Measurements from ENCODE around the gene RIPOR1.
"Not testable (repeated sequence)": the region's sequence is repeated elsewhere in the genome, so short reads cannot be mapped to it uniquely, and the experiment has no call there.

Gene RIPOR1

DNA sequence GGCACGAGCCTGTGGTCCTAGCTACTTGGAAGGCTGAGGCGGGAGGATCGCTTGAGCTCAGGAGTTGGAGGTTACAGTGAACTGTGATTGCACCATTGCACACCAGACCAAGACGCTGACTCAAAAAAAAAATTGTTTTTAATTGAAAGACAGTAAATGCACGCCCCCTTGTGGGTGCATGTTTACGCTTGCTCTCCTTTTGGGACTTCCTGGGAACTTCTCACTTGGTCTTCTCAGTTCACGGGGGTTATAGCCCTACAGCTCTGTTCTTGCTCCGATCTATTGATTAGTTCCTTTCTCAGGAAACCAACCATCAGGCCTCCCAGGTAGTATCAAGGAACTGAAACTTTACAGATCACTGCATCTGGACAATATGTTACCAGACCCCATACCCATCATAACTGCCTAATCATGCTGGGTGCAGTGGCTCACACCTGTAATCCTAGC is 14.2 kb upstream of the RIPOR1 start:
- DNase-seq (ENCODE audit: low read depth in 2 of 2, low spot score in 1 of 2): peak; percentile 69 to 71

DNA sequence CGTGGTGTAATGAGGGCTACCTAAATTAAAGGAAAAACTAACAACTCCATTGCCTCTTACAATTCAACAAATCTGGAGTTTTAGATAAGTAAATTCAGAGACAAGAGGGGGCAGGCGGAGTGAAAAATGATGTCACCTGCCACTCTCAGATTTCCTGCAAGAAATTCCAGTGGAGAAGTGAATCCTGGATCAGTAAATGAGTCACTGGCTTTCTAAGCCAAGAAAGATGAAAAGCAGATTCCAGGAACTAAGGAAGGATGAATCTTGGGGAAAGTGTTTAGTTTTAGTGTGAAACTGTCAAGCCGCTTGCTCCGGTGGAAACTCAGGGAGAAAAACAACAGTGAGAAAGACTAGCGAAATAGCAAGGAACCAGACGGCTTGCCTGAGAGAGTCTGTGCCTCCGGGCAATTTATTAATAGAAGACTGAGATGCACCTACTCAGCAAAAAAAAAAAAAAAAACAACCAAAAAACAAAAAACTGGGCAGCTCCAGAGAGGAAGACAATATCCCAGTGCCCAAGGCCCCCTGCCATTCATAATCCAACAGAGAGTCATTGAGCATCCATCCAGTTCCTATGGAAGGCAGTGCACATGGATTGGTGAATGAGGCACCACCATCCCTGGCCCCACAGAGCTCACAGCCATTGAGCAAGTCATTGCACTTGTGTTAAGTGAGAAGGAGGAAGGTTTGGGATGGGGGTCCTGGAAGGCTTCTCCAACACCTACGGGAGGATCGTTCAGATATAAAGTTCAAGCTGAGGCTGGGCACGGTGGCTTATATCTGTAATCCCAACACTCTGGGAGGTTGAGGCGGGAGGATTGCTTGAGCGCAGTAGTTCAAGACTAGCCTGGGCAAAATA is 12.1 kb upstream of the RIPOR1 start:
- DNase-seq (ENCODE audit: low read depth in 2 of 2, low spot score in 1 of 2): no peak

DNA sequence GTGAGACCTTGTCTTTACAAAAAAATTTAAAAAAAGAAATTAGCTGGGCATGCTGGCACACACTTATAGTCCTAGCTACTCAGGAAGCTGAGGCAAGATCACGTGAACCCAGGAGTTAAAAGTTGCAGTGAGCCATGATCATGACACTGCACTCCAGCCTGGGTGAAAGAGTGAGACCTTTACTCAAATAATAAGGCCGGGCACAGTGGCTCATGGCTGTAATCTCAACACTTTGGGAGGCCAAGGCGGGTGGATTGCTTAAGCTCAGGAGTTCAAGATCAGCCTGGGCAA is 11.5 kb upstream of the RIPOR1 start:
- DNase-seq (ENCODE audit: low read depth in 2 of 2, low spot score in 1 of 2): no peak

DNA sequence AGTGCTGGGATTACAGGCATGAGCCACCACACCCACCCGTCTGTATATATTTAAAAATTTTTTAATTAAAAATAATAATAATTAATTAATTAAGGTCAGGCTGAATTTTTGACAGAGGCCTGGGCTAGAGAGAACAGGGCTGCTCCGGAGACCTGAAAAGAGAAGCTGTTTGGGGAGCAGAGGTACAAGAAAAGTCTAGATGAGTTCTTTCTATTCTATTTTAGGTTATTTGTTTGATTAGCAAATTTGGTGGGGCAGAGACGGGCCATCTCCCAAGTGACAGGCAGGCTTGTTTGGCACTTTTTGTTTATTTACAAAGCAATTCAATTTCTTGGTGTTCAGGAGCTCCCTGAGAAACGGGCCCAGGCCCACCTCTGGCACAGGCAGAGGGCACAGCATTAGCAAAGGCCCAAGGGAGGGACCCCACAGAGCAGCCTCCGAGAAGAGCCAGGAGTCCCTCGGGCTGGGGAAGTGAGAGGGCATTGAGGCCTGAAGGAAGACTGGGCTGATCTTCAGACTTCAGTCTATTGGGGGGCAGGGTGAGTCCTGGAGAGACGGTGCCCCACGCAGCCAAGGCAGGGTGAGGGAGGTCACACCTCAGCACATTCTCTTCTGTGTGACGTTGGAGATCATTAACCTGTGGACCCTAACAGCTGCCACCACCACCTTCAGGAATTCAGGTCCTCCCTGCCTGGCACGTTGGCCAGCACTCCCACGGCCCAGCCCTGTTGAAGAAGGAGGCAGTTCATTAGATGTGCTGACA is 10.8 kb upstream of the RIPOR1 start:
- no peak for DNase-seq (ENCODE audit: low read depth in 2 of 2, low spot score in 1 of 2)

DNA sequence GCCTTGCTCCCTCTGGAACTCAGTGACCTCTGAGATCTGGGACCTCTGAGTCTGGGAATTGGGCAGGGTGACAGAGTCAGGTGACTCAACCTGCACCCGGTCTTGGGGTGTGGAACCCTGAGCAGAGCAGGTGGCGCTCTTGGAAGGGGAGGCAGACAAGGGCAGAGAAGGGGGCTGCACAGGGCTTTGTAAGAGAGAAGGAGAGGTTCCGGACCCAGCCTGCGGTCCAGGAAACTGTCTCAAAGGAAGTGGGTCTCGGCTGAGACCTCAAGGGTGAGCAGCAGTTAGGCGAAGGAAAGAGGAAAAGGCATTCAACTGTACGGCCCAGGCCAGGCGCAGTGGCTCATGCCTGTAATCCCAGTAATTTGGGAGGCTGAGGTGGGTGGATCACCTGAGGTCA is 10.0 kb upstream of the RIPOR1 start:
- no peak for DNase-seq (ENCODE audit: low read depth in 2 of 2, low spot score in 1 of 2)

DNA sequence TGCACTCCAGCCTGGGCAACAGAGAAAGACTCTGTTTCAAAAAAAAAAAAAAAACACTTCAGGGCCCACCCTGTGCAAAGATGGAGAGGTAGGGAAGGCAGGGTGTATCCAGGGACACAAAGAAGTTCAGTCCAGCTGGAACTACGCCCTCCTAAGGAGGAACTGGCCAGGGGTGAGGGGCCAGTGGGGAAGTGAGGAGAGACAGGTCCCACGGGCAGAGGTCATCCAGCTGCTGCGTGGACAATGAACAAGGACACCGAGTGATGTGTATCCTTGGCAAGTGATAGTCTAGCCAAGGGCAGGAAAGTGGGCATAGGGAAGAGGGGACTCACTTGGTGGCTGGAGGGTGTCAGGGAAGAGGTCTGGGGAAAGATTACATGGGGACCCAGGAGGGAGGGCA is 9.4 kb upstream of the RIPOR1 start:
- DNase-seq (ENCODE audit: low read depth in 2 of 2, low spot score in 1 of 2): no peak

DNA sequence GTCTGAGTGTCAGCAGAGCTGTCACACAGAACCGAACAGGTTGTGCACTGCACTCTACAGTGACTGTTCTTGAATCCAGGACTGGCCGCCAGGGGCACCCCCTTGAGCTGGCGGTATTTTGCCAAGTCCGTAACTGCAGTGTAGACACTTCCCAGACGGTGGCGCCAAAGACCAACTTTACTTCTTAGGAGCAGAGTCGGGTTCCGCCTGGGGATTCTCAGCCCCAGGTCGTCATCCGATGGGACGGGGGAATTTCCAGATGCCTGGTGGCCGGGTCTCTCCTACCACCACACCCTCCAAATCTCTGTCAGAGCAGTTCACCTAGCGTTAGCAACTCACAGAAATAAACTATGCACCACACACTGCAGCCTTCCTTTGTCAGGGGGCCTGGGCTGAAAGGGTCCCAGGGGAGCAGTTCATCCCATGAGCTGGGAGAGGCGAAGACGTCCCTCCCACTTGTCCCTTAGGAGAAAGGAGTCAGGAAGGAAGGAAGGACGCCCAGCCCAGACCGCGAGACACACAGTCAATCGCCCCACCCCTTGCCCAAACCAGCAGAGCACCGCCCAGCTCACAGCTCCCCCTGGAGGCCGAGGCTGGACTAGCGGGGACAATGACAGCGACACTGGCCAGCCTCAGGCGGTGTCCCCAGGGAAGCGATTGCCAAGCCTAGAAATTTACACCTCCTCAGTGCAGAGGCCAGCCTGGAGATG is 7.4 kb upstream of the RIPOR1 start:
- peak; percentile 94 to 97 for DNase-seq (ENCODE audit: low read depth in 2 of 2, low spot score in 1 of 2)

DNA sequence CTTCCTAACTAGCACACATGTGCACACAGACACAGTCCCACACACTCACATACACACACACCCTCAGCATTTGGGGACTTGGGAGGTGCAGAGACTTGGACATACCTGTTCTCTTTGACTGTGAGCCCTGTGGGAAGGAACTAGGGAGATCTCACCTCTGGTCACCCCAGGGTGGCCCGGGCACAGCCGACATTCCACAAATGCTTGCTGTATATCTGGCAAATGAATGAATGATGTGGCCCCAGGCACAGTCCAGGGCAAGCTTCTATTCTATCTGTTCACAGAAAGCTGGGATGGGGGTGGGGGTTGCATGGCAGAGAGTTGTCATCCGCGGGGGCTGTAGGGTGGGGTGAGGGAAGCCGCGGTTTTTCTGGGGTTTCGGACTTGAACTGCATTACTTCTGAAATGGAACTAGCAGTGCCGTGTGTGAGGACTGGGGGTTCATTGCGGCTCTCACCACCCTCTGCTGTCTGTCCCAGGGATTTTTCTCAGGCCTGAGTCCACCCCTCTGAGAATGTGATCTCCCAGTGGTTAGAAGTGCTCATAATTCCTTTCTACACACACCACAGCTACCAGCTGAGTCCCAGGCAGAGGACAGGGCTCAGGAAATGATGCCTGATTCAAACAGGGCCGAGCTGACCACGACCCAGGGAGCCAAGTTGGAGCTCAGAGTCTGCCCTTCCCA is 3.3 kb upstream of the RIPOR1 start:
- DNase-seq (ENCODE audit: low read depth in 2 of 2, low spot score in 1 of 2): no peak

DNA sequence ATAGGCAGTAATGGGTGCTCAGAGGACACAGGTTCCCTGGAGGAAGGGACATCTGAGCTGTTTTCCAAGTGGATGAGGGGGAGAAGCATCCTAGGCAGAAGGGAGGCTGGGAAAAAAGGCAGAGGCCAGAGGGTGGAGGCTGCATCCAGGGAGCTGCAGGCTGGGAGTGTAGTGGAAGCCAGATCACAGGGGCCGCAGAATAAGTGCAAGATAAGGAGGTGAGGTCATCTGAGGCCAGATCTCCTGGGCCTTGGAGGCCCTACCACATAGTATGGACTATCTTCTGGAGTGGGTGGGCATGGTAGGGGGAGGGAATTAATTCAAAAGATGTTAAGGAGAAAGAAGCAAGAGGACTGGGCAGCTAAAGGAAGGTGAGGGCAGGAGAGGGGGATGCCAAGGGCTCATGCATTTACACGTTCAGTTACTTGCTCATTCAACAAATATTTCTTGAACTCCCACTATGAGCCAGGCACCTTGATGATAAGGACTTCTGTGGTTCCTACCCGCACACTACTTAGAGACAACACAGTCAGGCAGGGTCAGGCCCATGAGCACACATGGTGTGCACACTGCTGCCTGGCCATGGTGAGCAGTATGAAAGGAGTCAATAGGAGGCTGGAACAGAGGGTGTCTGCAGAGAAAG is 2.4 kb upstream of the RIPOR1 start:
- no peak for DNase-seq (ENCODE audit: low read depth in 2 of 2, low spot score in 1 of 2)

DNA sequence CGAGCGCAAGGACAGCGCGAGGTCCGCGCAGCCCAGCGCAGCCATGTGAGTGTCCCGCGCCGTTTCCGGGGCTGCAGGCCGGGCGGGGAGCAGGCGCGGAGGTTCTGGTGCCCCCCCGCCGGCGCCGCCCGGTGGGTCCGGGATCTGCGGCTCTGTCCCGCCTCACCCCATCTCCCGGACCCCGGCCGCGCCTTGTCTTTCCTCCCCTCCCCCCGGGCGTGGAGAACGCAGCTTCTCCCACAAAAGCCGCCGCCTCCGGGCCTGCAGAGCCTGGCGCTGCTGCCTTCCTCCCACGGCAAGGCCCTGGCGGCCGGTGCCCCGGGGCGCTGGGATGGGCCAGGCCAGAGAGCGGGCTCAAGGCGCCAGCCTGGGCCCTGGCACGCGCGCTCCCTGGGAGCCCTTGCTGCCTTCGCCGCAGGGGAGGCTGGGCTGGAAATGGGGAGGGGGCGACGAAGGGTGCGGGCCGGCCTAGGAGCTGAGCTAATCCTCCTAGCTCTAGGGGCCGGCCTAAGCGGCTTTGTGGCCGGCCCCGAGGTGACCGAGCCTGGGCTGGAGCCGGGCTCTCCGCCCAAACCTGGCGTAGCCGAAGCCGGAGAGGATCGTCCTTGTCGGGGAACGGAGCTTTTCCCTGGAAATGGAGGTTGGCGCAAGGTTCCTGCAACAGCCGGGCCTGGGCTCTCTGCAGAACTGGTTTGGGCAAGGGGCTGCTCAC is 397 bp downstream of the RIPOR1 start:
- no peak for DNase-seq (ENCODE audit: low read depth in 2 of 2, low spot score in 1 of 2)

DNA sequence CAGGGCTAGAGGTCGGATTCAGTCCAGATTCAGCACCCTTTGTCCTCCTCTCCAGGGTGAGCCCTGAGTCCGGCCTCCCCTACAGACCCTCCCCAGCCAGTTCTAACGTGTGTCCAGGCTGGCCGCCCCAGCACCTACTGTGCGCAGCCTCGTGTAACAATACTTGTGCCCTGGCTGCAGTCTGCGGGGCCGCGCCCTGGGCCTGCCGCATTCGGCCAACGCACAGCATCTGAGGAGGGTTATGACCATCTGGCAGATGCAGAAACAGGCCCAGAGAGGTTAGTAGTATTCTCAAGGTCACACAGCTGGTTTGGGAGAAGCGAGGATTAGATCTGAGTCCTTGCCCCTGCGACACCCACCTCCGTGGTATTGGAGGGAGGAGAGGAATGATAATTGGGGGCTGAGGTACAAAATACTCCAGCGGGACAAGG is 968 bp downstream of the RIPOR1 start:
- DNase-seq (ENCODE audit: low read depth in 2 of 2, low spot score in 1 of 2): no peak

DNA sequence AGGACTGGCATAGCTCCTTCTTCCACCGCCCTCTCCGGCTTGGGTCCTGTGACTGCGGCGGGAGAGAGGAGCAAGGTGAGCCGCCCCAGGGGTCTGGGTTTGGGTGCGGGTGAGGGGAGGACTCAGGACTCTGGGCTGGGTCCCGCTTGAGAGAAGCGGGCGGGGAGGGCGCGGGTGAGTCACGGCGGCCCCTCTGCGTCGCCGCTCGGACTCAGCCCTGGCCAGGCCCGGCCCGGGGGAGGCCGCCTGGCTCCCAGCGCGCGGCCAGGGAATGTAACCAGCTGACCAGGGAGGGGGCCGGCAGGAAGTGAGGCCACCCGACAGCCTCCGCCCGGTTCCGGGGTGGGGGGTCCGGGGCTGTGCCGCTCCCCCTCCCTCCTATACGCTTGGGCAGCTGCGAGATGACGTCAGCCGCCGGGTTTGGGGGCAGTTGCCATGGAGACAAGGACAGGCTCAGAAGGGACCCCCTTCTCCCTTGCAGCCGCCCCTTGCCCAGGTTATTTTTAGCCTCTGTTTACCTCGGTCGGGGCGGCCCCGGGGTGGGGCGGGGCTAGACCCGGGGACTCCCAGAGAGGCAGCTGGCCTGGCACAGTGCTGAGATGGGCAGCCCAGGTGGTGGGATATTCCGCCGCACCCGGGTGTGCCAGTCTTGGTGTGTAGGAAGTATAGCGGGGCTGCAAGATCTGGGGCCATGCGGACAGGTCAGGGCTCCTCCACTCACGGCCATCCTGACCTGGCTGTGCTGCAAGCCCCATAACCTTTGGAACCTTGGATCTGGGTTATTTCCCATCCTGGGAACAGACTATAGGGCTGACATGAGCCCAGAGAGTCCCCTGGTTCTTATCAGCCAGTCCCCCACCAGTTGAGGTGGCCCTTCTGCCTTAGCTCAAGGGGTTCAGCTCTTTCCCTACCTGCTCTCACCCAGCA is 1.6 kb downstream of the RIPOR1 start:
- no peak for DNase-seq (ENCODE audit: low read depth in 2 of 2, low spot score in 1 of 2)

DNA sequence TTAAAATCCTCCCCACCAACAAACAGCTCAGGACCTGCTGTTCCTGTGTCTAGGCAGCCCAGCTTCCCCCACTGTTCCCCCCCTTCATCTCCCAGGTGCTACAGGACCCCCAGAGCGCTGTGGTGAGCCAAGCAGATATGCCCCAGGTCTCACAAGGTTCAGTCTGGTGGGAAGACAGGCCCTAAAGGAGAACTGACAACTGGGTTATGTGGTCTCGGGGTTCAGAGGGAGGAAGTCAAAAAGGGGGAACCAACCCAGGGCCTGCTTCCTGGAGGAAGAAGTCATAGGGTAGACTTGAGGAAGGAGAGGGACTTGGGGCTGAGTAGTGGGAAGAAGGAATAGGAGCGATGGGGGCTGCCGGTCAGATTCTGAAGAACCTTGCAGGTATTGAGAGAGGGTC is 2.6 kb downstream of the RIPOR1 start:
- no peak for DNase-seq (ENCODE audit: low read depth in 2 of 2, low spot score in 1 of 2)

DNA sequence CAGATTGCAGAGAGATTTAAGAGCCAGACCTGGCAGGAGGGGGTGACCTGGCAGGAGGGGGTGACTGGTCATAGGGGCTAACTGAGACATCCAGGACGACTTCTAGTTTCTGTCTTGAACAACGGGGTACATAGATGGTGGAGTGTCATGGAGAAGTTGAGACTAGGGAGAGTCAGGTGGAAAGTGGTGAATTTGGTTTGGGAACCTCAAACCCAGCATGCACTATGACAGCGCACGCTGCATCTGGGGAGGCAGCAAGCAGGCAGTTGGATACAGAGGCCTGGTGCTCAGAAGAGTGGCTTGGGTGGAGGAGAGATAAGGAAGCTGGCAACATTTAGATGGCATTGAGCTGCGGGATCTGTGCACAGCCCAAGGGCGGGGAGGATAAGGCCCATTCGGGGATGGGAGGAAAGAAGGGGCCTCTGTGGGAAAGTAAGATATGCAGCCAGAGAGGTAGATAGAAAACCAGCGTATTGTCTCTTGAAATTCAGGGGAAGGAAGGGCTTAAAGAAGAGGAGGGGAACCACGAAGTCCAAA is 4.5 kb downstream of the RIPOR1 start:
- DNase-seq (ENCODE audit: low read depth in 2 of 2, low spot score in 1 of 2): no peak

DNA sequence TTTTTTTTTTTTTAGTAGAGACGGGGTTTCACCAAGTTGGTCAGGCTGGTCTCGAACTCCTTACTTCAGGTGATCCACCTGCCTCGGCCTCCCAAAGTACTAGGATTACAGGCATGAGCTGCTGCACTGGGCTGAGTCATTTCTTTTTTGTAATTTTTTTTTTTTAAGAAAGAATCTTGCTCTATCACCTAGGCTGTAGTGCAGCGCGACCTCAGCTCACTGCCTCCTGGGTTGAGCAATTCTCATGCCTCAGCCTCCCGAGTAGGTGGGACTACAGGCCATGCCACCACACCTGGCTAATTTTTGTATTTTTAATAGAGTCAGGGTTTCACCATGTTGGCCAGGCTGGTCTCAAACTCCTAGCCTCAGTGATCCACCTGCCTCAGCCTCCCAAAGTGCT is 5.4 kb downstream of the RIPOR1 start:
- not testable (repeated sequence) for DNase-seq (ENCODE audit: low read depth in 2 of 2, low spot score in 1 of 2)

DNA sequence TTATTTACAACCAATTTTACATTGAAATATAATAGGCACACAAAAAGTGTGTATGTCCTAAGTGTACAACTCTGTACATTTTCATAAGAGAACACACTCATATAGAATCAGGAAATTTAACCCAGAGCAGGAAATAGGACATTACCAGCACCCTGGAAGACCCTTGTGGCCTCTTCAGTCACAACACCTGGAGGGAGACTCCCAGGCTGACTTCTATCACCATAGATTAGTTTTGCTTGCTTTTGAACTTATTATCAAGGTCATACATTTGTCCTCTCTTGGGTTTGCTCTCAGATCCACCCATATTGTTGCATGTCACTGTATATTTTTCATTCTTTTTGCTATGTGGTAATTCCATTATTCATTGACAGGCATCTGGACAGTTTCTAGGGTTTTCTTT is 5.8 kb downstream of the RIPOR1 start:
- DNase-seq (ENCODE audit: low read depth in 2 of 2, low spot score in 1 of 2): no peak

DNA sequence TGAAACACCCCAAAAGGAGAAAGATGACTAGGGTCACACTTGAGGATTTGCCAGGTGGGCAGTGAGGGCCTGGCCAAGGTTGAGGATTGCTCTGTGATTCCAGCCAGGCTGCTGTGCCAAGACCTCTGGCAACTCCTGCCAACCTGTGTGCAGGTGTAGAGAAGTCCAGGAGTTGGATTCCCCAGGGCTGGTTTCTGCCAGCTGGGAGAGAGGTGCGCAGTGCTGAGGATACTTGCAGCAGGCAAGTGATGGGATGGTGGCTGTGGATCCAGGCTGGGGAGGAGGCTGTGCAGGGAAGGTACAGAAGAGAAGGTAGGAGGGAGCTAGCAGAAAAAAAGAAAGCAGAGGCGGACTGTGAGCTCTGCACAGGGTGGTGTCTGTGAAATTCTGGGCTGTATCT is 6.6 kb downstream of the RIPOR1 start:
- no peak for DNase-seq (ENCODE audit: low read depth in 2 of 2, low spot score in 1 of 2)

DNA sequence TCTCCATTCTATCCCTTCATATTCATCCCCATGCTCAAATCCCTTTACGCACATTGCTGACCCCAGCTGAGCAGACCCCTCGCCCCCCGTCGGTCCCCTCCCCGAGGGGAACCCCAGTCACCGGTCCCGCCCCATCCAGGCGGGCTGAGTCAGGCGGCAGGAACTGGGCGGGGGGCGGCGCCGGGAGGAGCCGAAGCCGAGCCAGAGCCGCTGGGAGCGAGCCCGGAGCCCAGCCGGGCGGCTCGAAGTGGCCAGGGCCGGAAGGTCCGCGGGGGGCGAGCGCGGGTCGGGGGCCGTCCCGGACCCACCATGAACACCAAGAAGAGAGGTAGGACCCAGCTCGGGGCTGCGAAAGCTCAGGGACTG is 8.6 kb downstream of the RIPOR1 start:
- DNase-seq (ENCODE audit: low read depth in 2 of 2, low spot score in 1 of 2): no peak
